ENCODE data around the gene PKNOX2. TPM values are rescaled to one million over a fixed set of nuclear protein-coding genes. Genes with fewer than 3 reads are reported as not detected.

Gene PKNOX2
- total and polyA plus RNA-seq, 2 of the 8 experiments (the other 6 are each of a cell fraction or from before 2014, with no cell fraction given) = 2.0 TPM

GRCh38 chr11:125123947-125124617 lies 40.5 kb upstream of the PKNOX2 start (continued):
- TF ChIP-seq CTCF (IDR thresholded peaks at IDR 0.05; ENCODE audit: control extremely low read depth in 1 of 3, insufficient read depth in 1 of 3, low read depth in 1 of 3, low read length in 3 of 3) (peak; percentile 54 to 84 (median 69)), BACH1 (IDR thresholded peaks at IDR 0.05; ENCODE audit: low read length) (no peak), CHD2 (IDR thresholded peaks at IDR 0.05; ENCODE audit: low read length) (peak; percentile 38; the same call in 1 of the 2 replicates), GABPA (IDR thresholded peaks at IDR 0.05; ENCODE audit: borderline replicate concordance, insufficient read depth, low read length) (peak; percentile 68; the same call in 1 of the 2 replicates), RAD21 (IDR thresholded peaks at IDR 0.05 in 1 of 2, conservative IDR thresholded peaks at IDR 0.05 in 1 of 2; ENCODE audit: low read depth in 2 of 2, low read length in 2 of 2) (peak; percentile 32 to 47), RFX5 (IDR thresholded peaks at IDR 0.05; ENCODE audit: borderline replicate concordance, low read depth, low read length) (no peak), CHD1 (IDR thresholded peaks at IDR 0.05; ENCODE audit: low read depth, low read length) (no peak)

Measured in H1 (cell line).